Stimulated activated CD8-positive, alpha-beta memory T cell treated with anti-CD3 and anti-CD28 coated beads, Interleukin-15, amount 100 ng/mL, for 24 hours (primary cell): ENCODE data around the gene FCSK.
"Not testable (repeated sequence)": the region's sequence is repeated elsewhere in the genome, so short reads cannot be mapped to it uniquely, and the experiment has no call there.

Source experiments
- DNase-seq: peaks from one replicate; pipeline ENCODE4 v3.0.0-alpha.2; 2020; ENCODE audit warnings: low read depth

FCSK gene

GRCh38 chr16:70454222-70455034 is at the start of gene FCSK:
TSS of gene FCSK (plus strand) at chr16:70454595. CDS start at chr16:70463191, 8,596 bp downstream.
- DNase-seq: peak; percentile 51

DNA sequence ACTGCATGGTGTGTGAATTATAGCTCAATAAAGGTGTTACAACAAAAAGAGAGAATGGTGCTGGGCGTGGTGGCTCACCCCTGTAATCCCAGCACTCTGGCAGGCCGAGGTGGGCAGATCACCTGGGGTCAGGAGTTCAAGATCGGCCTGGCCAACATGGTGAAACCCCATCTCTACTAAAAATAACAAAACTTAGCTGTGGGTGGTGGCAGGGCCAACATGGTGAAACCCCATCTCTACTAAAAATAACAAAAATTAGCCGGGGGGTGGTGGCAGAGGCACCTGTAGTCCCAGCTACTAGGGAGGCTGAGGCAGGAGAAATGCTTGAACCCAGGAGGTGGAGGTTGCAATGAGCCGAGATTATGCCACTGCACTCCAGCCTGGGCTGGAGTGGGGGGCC is 48.3 kb upstream of the FCSK start:
- not testable (repeated sequence) for DNase-seq

- no peak for DNase-seq
These were observed 46.6 kb upstream of the FCSK start for GRCh38 chr16:70407811-70408274.

- DNase-seq: no peak
These were observed 43.7 kb upstream of the FCSK start for GRCh38 chr16:70410734-70411133.

- no peak for DNase-seq
These were observed 42.0 kb upstream of the FCSK start for GRCh38 chr16:70412385-70412784.

- DNase-seq: not testable (repeated sequence)
These were observed 40.8 kb upstream of the FCSK start for GRCh38 chr16:70413572-70413971.

GRCh38 chr16:70416748-70417616 is 37.4 kb upstream of the FCSK start:
- DNase-seq: no peak

- DNase-seq: no peak
These were observed 36.7 kb upstream of the FCSK start for GRCh38 chr16:70417661-70418060.

DNA sequence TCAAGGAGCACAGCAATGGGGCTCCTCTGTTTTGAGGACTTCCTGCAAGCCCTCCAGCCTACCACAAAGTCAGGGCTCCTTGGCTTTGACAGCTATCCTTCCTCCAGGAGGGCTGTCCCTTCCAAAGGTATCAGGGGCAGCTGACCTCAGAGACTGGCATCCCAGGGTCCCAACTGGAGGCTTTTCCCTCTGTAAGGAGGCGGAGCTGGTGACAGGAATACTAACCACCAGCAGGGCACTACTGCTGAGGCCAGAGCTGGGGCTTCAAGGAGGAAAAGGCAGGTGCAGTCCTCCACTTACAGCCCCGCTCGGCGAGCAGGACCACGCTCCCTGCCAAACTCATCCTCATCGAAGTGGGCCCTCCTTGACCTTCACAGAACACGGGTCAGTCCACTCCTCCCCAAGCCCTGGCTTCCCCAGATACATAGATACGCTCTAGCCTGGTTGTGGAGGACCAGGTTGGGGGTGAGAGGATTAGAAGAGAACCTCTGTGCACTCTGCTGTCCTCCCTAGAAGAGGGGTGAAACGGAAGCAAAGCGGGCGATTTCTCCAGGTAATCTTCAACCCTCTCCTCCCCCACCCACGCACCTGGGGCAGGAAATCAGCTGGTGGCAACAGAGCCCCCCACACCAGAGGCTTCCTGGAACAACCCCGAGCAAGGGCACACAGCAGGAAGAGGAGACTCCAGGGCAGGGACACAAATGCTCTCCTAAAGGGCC is 36.0 kb upstream of the FCSK start:
- DNase-seq: no peak

- DNase-seq: no peak
These were observed 35.4 kb upstream of the FCSK start for GRCh38 chr16:70418993-70419318.

DNA sequence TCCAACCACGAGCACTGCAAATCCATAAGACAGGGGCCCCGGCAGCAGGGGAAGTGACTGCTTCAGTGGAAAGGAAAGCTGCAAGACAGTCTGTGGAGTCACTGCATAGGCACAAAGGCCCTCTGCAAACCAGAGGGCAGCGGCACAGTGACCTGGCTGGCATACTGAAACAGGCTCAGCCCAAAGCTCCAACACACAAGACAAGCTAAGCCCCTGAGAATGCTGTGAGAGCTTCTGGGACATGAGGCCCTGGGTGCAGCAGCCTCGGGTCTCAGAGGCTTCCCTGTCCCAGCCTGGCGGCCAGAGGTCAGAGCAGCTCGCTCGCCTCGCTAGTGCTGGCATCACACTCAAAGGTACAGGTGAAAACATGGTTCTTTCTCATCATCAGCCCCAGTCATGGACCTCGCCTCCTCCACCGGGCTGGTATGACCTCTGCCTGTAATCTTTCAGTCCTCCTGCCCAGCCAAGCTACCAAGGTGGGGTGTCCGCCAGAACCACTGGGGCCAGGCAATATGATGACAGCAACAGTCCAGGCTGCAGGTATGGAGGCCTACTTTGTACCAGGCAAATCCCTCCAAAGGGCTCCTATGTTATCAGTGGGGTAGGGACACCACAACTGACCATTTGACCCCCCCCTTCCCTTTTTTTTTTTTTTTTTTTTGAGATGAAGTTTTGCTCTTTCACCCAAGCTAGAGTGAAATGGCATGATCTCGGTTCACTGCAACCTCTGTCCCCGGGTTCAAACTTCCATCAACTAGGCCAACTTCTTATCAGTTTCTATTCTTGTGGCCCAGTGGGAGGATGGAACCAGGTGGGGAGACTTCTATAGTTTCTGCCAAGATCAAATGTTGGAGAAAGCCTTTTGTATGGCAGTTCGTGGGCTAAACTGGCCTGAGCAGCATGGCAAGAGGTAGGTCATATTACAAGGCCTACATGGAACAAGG is 34.7 kb upstream of the FCSK start:
- no peak for DNase-seq

GRCh38 chr16:70421014-70421413 is 33.4 kb upstream of the FCSK start:
- DNase-seq: no peak

DNA sequence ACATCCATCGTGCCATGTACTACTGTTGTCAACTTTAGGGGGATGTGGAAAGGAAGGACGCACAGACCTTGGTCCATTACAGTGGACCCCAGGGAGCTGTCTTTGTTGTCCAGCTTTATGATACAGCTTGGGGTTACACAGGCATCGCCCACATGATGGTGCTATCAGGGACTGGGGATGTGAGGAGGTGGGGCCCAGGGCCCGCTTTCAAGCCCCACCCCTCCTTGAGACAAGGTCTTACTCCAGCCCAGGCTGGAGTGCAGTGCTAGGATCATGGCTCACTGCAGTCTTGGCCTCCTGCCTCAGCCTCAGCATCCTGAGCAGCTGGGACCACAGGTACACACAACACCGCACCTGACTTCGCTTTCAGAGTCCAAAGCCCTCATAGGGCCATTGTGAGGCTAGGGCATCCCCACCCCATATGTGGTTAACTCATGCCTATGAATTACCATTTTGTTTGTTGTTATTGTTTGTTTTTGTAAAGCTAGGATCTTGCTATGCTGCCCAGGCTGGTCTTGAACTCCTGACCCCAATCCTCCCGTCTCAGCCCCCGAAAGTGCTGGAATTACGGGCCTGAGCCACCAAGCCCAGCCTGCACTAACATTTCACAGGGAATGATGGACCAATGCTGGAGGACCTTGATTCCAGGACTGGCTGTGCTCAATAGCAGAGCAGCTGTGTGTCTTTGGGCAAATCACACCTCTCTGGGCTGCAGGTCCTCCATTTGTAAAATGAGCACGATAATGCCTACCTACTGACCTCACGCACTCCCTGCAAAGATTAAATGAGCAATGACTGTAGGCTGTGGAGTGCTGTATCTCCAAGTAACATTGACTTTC is 32.7 kb upstream of the FCSK start:
- no peak for DNase-seq

GRCh38 chr16:70422543-70422942 is 31.9 kb upstream of the FCSK start:
- DNase-seq: no peak

DNA sequence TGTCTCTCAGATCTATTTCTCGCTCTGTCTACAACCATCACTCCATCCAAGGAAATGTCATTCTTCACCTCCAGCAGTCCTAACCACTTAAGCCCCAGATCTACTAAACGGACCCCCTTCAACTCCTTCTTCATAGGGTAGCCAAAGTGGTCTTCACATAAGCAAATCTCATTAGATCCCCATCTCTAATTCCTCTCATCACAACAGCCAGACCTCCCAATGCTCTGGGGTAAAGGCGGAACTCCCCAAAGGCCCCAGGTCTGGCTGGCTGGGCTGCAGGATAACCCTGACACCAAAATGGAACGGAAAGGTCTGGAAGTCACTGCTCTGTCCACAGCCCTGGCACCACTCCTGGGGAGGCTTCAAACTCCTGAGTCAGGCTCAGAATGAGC is 26.6 kb upstream of the FCSK start:
- DNase-seq: no peak

DNA sequence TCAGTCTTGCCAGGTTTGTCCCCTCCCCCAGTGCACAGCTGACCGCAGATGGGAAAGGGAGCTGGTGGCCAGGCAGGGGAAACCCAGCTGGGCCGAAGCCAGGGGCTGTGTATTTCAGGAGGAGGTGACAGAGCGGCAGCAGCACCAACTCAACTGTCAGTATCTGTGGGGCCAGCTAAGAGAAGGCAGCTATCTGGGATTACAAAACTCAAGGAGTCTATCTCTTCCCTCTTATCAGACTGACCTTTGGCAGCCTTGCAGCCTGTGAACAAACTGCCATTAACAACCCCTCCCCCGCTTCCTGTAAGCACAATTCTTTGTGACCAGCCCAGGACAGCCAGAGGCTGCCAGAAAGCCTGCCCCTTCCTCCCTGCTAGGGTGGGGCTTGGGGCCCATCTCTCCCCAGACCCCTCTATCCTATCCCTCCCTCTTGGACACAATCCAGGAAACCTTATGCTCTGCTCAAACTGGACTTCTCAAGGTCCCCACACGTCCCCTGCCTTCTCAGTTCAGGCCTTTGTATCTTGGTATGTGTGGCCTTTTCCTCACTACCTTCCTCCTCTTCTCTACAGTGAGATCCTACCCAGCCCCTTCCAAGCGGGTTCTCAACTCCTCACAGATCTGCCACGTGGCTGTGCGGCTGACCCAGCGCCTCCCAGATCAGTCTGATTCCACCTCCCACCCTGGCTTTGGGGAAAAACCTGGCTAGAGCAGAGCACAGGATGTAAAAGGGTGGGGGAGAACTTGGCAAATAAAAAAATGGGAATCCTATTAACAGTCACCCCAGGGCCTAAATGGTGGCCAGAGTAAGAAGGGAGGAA is 26.0 kb upstream of the FCSK start:
- no peak for DNase-seq

GRCh38 chr16:70429888-70430666 is 24.3 kb upstream of the FCSK start:
- DNase-seq: no peak

GRCh38 chr16:70430667-70431536 is 23.5 kb upstream of the FCSK start:
- DNase-seq: no peak
